Stimulated activated CD8-positive, alpha-beta memory T cell treated with anti-CD3 and anti-CD28 coated beads, Interleukin-7, amount 100 ng/mL, for 4 hours (primary cell): ENCODE data around the gene PCYOX1L.
"Not testable (repeated sequence)": the region's sequence is repeated elsewhere in the genome, so short reads cannot be mapped to it uniquely, and the experiment has no call there.

Source experiments
- DNase-seq, 2 donors: peaks; one replicate each; pipeline ENCODE4 v3.0.0-alpha.2; 2020; ENCODE audit warnings: low read depth in 2 of 2

Gene PCYOX1L

DNA sequence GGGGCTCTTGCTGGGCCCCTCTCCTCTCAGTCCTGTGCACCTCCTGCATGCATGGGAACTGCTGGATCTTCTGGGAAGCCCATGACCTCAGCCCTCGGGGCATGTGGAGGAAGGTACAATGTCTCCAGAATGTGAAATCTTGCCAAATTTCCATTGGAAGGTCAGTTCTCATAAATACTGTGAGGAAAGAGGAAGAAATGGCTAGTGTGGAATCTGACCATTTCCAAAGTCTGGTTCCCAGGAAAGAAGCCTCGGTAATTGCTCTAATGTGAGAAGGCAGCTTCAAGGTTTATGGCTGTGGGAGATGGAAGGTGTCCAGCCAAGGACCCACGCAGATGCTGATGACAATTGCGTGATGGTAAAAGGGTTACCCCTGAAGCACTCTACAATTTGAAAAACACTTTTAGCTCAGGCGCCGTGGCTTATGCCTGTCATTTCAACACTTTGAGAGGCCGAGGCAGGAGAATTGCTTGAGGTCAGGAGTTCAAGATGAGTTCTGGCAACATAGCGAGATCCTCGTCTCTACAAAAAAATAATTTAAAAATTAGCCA lies 29.3 kb downstream of the PCYOX1L start:
- no peak for DNase-seq

DNA sequence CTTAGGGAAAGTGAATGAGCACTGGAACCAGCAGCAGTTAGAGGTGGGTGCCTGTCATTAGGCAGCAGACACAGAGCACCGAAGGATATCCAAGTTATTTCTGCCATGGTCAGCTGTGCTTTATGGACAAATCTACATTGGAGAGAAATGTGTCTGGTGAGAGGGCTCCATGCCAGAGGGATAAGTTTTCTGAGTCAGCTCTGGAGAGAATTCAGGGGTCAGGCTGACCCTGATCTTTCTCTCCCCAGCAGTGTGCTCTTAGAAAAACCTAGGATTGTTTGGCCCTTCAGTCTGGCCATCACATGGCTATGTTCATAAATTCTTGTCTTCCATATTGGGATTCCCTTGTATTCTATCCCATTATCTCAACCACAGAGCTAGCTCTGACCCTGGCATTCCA lies 30.1 kb downstream of the PCYOX1L start:
- DNase-seq: no peak

DNA sequence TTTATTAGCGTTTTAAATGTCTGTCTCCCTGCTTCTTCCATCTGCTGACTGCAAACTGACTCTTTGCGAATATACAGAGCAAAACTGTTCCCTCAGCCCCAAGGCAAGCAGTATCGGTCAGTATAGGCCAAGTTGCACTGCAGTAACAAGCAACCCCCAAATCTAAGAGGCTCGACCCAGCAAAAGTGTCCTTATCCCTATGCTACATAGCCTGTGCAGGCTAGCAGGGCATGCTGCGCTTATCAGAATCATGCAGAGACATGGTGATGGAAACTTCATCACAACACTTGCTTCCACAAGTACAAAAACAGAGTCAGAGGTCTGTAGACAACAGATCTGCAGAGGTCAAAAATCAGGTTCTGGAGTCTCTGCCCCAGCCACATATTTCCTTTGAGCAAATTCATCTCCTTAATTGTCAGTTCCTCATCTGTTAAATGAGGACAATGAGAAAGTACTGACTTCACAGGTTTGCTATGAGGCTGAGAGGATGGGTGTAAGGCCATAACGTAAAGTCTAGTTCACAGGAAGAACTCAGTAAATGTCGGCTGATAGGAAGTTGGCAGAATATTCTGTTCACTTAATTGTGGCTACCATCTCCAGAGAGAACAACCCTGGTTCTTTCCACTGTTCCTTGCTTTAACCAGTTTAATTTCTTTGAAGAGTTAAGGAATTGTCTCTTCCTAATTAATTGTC lies 30.8 kb downstream of the PCYOX1L start:
- no peak for DNase-seq

DNA sequence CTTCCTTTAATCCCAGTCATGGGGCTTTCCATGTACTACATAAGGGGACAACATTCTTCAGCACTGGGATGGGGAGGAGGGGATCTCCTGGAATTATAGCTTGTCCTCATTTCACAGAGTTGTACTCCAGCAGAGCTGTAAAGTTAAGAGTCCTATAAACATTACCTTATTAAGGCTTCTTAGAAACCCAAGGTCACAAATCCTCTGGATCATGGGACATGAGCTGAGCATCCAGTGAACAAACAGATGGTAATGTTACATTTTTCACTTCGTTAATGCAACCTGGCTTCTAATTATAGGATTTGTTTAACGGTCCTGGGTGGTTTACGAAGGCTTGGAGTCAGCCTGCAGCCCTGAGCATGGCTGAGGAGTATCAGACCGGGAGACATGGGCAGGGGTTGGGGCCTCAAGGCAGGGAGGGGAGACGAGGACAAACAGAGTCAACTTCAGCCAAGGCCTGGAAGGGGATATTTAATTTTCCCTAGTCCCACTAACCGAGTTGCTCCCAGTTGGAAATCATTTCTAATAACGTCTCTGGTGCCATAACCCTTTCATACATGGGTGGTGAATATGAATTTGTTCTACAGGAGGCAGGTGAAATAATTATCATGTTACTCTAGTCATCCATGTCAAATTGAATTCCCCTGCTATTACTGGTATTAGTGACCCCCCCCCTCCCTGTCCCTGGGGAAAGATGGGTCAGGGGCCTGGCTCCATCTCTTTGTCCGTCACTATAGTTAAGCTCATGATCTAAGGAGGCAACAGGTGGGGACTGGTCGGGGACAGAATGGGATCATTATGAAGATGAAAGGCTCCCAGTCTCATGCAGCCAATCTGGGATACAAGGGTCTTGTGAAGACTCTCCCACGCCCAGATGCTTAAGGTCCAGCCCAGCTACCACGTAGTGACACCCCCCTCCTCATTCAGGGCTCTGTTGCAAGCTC lies 32.0 kb downstream of the PCYOX1L start:
- no peak for DNase-seq

DNA sequence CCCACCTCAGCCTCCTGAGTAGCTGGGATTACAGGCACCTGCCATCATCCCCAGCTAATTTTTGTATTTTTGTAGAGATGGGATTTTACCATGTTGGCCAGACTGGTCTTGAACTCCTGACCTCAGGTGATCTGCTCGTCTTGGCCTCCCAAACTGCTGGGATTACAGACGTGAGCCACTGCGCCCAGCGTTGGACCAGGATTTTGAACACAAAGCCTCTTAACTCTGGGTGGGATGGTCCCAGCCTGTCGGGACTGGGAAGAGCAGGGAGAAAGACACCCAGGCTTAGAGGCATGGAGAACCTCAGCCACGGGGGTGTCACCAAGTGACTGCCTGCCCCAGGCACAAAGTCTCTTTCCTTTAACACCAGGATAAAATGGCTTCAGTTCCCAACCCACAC lies 33.2 kb downstream of the PCYOX1L start:
- not testable (repeated sequence) for DNase-seq

DNA sequence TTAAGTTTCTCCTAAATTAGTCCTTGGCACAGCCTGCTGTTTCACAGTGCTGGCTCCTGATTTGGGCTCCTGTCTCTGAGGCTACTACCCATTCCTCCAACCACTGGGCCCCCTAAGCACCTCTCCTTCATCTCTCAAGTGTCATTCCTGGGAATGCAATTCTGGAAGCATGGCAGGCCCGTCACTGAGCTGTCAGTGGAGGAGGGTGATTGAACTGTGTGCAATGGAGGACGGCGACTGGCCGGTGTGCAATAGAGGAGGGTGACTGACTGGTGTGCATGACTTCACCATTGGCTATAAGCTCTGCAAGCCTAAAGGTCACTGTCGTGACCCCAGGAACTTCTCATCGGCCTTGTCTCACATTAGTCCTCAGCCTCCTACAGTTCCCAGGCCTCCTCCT lies 33.7 kb downstream of the PCYOX1L start:
- no peak for DNase-seq

DNA sequence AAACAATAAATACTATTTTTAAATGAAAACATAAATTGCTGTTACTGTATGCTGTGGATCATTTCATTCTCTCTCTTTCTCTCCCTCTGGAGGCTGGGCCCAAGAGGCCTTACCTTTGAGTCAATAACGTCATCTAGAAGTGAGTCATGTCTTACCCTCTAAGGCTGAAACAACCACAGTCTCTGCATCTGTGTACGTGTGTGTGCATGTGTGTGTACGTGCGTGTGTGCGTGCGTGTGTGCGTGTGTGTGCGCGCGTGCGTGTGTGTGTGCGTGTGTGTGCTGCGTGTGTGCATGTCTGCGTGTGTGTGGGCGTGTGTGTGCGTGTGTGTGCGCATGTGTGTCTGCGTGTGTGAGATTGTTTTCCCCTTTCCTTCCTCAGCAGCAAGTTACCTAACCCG lies 34.9 kb downstream of the PCYOX1L start:
- DNase-seq: no peak

DNA sequence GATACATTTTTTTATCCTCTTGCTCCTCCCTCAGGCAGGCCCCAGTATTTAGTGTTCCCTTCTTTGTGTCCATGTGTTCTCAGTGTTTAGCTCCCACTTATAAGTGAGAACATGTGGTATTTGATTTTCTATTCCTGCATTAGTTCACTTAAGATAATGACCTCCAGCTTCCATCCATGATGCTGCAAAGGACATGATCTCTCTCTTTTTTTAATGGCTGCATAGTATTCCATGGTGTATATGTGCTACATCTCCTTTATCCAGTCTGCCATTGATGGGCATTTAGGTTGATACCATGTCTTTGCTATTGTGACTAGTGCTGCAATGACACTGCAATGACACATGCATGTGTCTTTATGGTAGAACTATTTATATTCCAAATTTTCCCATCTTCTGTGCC lies 37.1 kb downstream of the PCYOX1L start:
- DNase-seq: not testable (repeated sequence)

DNA sequence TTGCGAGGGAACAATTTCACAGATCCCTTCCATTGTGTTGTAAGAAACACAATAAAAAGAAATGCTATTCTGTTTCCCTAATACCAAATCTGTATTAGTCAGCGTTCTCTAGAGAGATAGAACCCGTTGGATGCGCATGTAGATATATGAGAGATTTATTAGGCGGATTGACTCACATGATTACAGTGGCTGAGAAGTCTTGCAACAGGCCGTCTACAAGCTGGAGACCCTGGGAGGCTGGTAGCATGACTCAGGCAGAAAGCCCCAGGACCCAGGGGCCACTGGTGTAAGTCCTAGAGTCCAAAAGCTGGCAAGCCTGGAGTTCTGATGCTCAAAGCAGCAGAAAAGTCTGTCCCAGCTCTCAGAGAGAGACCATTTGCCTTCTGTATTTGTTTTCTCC lies 39.7 kb downstream of the PCYOX1L start:
- no peak for DNase-seq

DNA sequence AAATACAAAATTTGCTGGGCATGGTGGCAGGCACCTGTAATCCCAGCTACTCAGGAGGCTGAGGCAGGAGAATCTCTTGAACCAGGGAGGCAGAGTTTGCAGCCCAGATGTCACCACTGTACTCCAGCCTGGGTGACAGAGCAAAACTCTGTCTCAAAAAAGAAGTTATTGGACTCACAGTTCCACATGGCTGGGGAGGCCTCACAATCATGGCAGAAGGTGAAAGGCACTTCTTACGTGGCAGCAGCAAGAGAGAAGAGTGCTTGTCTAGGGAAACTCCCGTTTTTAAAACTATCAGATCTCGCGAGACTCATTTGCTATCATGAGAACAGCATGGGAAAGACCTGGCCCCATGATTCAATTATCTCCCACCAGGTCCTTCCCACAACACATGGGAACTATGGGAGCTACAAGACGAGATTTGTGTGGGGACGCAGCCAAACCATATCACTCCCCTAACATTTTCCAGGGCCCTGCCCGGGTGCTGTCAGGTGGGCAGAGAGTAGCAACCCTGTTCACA lies 41.0 kb downstream of the PCYOX1L start:
- DNase-seq: not testable (repeated sequence)

DNA sequence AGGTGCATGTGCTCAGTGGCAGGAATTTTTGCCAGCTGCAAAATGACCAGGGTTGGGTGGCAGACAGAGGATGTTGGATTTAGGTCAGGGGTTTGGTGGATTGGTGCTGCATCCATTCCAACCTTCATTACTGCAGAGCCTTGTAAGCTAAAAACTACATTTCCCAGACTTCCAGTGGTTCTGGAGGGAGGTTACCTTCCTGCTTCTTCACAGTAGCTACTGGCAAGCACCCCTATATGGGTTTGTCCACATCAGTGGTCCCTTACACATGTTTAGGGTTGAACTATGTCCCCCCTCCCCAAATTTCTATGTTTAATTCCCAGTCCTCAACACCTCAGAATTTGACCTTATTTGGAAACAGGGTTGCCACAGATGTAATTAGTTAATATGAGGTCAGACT lies 41.9 kb downstream of the PCYOX1L start:
- DNase-seq: no peak

DNA sequence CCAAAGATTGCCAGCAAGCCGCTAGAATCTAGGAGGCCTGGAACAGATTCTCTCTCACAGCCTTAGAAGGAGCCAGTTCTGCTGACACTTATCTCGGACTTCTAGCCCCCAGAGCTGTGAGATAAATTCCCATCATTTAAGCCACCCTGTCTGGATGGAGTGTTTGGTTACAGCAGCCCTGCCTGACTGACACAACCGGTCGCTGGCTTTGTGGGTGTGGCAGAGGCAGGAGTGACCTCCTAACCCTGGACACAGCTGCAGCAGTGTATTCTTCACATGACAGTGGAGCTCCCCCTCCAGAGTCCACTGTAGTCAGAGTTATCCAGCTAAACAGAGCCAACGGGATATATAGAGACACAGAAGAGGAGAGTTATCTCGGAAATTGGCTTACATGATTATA lies 42.5 kb downstream of the PCYOX1L start:
- DNase-seq: no peak

DNA sequence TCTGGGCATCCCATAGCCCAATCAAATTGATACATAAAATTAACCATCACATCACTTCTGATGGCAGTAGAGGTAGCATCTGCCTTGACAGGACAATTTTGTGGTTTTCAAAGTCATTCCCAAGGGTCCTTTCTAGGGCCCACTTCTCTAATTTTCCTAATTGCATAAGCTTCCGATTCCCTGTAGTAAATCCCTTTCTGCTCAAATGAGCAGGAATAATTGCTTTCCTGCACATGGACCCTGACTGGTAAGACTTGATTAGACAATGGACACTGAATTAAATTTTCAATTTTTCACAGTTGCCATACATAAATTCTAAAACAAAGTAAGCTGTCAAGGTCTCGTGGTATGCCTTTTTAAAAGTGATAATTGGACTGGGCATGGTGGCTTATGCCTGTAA lies 43.2 kb downstream of the PCYOX1L start:
- no peak for DNase-seq

DNA sequence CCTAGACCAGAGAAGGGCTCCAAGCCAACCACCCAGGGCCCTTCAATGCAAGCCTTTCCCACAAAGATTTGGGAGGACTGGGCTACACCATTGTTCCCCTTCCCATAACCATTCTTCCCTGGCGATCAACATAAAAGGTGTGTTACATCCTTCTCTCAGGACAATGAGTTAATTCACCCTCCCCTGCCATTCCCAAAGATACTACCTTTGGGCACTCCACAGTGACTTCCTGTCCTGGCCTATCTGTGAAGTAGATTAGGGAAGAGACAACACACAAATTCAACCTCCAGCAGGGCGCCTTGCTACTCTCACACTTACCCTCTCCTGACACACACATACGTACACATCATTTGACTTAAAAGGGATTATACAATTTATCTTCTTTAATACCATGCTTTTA lies 44.4 kb downstream of the PCYOX1L start:
- DNase-seq: no peak

DNA sequence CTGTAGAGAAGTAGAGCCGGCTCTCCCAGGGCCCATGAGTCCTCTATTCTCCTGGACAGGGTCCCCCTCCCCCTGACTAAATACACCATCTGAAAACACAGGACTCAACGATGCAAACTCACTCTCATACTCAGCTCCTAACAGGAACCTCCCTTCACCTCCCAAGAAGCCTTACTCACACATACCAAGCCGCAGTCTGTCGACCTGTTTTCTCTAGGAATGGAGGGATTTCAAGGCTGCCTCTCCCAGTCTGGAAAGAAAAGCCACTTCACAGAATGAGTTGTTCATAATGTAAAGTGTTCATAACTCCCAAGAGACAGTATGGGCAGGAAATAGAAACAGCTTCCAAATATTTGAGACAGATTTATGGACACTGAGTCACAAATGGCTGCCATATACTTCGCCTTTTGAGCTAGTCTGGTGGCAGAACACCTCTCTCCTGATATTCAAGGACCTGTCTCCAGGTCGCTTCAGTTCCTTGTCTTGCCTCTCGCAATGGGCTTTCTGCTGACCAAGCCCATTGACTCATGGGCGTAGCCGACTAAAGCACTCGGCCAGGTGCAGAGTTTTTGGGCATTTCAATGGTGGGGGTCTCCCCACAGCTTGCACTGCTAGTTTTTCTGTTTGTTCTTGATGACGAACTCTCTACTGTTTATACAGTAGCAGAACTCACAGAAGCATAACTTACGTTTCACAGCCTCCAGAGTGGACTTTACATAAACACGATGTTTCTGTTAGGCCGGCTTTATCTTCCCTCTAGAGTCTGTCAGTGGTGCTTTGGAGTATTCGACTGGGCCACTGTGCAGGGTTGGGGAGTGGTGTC lies 46.3 kb downstream of the PCYOX1L start:
- DNase-seq: no peak

DNA sequence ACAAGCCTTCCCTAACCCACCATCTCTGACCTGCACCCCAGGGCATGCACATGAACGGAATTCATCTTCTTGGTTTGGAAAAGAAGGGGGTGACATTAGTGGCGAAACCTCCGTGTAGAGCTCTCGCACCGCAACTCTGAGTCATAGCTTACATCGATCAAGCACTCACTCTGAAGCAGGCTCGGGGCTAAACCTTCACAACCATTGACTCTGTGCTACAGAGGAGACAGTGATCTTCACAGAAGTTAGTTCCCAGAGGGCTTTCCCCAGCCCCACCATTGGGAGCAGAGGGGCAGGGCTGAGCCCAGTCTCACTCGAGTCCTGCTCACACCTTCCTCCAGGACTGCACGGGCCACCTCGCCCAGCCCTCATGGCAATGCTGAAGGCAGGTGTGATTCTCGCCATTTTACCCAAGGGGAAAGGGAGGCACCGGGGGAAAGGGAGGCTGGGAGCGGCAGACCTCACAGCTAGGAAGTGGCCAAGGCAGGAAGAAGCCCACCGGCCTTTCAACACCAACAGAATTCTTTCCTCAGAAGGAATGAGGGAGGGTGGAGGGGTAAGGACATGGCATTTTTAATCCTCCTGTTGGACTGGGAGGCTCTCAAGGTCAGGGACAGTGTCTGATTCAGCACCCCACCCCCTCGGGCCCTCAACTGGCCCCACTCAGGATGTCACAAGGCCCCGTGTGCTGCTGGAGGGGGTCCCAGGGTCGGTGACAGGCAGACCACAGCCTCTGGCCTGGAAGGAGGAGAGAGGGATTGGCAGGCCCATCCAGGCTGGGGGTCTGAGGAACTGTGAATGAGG lies 47.1 kb downstream of the PCYOX1L start:
- no peak for DNase-seq

DNA sequence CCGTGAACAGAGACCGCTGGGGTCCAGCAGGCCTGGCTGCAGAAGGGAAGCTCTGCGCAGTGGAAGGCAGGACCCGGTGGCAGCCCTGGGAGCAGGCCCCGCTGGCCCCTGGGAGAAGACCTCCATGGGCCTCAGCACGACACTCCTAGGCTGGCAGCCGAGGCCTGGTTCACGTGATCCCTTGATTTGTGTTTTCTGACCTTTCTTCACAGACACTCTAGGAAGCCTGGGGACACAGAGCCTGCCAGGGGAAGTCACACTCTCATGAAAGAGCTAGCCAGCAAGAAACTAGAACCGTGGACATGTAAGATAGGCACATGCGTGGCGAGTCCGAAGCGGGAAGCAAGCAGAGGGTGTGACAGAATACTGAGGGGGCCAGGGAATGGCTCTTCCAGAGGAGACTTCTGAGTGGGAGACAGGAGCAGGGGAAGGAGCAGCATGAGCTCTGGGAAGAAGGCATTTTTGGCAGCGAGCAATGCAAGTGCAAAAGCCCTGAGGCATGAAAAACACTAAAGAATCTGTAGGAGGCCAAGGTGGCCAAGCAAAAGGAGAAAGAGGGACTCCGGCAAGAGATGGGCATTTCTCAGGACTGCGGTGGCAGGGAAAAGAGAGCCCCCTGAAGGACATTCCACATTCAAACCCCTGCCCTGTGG lies 47.8 kb downstream of the PCYOX1L start:
- DNase-seq: no peak

DNA sequence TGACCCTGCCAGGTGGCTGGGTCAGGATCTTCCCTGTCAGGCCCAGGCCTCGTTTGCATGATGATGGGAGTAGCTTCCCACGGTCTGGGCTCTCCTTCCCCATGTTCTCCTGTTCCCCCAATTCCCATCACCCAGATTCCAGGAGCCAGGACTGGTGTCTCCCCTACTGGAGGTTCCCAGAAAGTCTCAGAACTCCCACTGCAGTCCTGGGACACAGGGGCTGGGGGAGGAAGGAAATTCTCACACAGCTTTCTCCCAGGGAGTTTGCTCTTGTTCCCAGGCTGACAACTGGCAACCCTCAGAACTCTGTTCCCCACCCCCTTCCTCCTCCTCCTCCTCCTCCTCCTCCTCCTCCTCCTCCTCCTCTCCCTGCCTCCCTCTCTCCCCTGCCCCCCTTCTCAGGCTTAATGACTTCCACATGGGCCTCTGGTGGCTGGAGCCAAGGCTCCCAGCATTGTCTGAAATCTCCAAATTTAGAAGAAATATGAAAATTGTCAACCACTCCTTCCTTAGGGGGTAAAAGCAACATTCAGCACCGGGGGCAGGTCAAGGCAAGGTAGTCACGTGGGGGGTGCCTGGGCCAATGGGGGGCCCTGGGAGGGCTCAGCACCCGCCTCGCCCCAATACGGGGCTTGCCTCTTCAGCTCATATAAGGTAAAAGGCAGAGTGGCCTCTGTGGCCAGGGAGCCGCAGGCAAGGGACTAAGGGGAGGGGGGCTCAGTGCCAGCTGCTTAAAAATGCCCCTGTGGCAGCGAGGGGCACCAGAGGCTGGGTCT lies 48.5 kb downstream of the PCYOX1L start:
- no peak for DNase-seq

DNA sequence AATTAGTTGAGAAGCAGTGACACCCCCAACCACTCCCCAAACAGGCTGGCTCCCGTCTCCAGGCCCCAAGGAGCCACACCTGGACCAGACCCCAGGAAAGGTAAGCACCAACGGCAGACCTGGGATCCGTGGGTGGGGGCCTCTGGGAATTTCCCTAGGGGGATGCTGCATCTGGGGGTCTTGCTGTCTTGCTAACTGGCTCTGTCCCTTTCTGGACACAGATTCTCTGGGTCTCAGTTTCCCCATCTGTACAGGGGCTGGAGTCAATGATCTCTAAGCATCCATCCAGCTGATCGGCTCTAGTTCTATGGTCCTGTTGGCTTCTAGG lies 49.1 kb downstream of the PCYOX1L start:
- no peak for DNase-seq
